NCI-H2029 treated with DMSO at 0.1 percent for 48 hours (cell line): Measurements from ENCODE around the gene CTDSPL.

Experiments
- DNase-seq: peaks from one replicate; lab custom pipeline; 2025; lab: John Stamatoyannopoulos, UW

Gene CTDSPL

DNA sequence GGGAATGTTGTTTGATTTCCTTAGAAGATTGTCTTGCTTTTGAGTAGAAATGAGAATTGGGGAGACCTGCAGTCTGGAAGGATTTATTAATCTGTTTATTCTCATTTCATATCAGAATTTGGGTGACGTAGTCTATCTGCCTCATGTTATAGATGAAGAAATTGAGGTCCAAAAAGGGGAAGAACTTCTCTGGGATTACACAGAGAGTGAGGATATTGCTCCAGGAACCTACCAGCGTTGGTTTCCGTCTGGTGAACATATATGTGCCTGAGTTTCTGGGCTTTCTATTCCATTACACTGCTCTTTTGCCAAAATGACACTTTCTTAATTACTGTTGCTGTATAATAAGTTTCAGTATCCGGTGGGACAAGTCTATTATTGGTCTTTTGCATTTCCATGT lies 51.8 kb downstream of the CTDSPL start:
- no peak for DNase-seq

DNA sequence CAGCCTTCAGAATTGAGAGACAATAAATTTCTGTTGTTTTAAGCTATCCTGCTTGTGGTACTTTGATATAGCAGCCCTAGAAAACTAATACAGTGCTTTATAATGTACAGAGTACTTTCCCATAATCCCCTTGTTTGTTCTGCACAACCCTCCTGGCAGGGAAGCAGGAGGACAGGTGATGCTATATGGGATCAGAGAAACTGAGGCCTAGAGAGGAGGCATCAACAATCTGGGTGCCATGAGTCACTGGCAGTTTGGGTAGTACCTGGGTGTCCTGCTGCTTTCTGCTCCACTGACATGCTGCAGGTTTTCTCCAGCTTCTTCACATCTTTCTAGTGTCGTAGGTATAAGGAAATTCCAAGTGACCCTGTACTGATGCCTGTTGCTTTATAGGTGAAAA lies 55.0 kb downstream of the CTDSPL start:
- no peak for DNase-seq

DNA sequence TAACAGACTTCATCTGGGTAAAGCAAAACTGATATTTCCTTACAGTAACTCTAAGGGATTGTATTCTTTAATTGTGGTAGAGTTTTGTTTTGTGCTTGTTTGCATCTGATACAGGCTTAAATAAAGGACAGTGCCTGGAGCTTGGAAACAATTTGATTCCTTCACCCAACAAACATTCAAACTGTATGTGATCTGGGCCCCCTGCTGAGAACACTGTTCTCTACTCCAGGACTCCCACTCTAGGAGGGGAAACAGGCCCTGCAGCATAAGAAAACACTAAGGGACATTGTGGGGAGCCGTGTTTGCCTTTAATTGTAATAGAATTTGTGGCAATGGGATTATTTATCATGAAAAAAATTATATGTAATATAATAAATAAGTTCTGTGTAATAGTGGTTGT lies 56.9 kb downstream of the CTDSPL start:
- DNase-seq = no peak

DNA sequence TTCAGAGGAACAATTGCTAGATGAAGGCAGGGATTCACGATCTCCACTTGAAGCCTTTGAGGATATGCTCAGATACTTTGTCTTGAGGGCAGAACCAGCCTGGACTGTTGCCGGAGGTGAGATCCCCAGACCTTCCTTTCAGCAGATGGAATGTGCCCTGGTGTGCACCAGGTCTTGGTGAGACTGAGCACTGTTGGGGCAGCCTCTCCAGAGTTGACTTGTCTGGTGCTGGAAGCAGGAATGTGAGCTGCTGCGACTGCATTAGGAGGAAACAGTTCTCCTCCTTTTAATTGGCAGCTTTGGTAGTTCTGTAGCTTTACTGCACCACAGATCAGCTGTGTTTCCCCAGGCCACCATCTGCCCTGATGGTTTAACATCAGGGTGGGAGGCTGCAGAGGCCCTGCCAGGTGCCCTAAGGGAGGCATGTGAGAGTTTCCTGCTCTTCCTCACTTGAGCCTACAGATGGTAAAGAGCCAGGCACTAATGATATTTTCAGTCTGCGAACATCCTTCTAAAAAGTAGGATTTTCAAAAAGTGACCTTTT lies 58.5 kb downstream of the CTDSPL start:
- no peak for DNase-seq

DNA sequence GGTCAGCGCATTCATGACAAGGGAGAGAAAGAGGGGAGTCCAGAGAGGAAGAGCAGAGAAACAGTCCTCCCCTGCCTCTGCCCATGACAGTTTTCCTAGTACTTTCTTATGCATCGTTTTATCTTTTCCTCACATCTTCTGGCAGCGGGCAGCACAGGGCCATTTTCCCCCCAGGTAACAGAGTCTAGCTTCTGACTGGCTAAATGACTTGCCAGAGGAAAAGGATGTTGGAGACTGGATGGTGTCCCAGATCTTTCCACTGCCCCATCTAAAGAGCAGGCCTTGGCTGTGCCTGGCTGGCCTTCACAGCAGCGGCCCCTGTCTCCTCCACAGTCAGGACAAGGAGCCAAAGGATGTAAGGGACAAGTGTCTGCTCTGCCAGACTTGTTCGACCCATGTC lies 59.3 kb downstream of the CTDSPL start:
- DNase-seq = no peak

DNA sequence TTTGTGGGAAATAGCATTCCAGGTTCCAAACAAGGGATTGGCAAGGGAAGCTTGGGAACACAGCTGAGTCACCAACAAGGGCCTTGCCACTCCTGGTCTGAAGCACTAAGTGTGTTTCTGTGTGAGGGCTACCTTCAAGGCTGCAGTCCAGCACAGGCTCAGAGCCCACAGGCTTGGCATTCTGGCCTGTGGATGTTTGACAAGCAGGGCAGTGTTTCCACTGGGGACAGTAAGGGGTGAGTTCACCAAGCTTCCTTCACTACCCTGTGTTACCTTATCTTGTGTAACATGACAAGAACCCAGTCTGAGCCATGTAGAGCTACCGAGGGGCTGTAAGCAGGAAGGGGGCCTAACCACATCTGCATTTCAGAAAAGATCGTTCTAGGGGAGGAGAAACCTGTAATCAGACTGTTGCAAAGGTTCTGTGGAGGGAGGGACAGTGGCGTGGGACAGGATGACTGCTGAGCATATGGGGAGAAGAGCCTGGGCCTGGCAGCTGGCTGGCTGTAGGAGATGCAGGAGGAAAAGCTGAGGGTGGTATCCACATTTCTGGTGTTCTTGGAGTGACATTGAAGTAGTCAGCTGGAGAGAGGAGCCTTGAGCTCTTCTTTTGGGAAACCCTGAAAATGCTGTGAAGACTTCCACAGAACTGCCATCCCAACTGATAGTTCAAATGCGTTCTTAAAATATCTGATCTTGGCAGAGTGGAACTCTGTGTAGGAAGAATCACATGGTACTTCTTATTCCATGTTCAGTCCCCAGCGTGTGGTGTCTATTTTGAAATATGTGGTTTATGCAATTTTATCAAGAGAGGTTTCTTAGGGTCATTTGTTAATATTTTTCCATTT lies 61.3 kb downstream of the CTDSPL start:
- no peak for DNase-seq

DNA sequence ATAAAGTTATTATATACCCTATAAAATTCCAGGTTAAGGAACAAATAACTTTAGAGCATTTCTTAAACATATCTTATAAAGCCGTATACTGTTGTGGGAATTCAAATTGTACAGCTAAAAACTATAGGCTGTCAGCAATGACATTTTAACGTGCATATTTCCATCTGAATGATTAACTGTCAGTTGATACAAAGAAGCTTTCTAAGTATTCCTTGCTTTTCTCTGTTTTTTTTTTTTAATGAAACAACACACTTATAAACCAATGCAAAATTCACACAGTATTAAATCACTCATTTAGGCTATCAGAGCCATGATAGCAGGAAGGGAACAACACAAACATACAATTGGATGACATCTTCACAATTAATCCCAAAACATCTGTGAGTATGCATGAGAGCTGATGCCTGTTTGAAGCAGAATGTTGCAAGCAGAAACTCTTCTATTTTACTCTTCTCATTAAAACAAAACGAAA lies 61.9 kb downstream of the CTDSPL start:
- no peak for DNase-seq

DNA sequence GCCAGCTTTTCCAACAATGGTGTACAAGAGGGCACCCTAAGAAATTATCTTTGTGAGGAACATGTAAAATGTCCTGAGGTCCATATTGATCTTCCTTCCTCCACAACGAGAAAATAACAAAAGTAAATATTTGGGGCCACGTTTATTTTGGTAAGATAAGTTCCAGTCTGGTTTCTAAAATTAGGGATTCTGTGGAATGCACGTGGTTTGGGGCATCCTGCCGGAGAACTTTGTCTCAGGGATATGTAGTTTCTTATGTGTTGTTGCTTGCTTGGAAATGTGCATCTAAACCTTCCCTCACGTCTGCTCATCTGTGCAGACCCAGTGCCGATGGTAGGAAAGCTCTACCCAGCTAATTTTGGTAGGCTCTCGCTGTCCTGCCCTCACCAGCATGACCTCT lies 62.8 kb downstream of the CTDSPL start:
- no peak for DNase-seq

DNA sequence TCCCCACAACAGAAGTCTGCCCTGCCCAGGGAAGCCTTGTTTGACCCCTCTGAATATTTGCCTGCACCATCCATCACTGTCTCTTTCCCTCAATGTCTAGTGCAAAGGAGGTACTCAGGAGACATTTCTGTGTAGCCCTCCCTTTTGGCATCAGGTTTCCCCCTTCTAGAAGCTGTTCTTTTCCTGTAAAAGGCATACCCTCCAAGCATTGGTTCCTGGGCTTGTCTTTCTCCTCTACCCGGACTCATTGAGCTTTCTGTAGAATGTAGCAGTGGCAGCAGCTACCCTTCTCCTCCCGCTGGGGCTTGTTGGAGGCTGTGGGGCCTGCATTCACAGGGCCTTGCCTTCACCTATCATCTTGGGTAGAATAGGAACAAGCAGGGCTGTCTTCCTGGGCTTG lies 63.5 kb downstream of the CTDSPL start:
- DNase-seq = no peak

DNA sequence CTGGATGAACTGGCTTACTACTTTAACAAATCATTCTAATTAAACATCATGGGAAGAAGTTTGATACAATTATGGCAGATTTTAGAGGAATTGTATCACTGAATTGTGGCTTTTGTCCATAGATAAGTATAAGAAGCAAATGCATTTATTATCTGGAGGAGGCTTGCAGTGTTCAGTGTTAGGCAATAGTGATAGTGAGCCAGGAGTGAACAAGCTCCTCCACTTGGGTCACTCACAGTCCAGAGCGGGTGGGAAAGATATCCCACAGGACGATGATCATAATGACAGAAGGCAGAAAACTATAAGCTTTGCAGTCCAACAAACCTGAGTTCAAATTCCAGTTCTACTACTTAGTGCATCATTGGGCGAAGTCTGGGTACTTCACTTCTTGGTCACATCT lies 64.9 kb downstream of the CTDSPL start:
- no peak for DNase-seq

DNA sequence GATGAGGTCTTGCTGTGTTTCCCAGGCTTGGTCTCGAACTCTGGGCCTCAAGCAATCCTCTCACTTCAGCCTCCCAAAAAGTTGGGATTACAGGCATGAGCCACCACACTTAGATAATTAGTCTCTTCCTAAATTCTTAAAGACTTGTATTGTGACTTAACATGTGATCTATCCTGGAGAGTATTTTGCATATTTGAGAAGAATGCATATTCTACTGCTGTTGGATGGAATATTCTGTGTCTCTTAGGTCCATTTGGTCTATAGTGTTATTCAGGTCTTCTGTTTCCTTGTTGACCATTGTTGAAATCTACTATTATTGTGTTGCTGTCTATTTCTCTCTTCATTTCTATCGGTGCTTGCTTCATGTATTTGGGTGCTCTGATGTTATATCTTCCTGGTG lies 68.8 kb downstream of the CTDSPL start:
- DNase-seq = no peak

DNA sequence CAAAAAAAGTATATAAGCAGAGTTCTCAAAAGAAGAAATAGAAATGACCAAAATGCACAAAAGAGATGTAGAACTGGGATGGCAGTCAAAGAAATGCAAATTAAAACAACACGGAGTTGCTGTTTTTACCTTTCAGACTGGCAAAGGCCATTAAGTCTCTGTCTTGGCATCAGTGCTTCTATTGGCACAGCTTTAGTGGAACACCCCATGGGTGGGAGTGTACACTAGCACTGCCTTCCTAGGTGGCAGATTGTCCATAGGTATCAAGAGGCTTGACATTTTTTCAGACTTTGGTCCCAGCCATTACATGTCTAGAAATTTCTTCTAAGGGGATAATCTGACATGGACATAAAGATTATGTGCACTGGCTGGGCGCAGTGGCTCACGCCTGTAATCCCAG lies 70.8 kb downstream of the CTDSPL start:
- DNase-seq = no peak

DNA sequence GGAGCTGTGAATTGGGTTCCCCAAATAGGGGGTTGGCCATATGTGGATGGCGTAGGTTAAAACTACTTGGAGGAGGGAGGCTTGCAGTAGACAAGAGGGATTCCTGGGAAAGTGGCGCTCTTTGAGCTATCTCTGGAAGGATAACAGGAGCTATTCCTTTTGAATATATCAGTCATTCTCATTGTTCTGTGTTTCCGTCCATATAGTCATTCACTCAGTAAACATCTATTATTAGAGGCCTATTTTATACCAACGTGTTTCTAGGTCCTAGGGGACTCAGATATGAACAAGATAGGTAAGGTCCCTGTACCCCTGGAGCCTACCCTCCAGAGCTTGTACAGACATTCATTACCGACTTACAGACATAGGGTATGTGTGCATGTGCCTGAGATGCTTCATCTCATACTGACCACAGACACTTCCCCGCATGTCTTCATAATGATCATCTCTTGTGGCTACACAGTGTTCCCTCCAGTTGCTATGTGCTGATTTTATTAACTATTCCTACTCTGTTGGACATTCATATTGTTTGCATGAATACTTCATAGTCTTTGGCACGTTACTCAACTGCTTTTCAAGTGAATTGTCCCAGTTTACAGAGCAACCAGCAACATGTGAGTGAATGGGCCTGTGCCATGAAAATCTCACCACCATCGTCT lies 73.1 kb downstream of the CTDSPL start:
- DNase-seq = no peak

DNA sequence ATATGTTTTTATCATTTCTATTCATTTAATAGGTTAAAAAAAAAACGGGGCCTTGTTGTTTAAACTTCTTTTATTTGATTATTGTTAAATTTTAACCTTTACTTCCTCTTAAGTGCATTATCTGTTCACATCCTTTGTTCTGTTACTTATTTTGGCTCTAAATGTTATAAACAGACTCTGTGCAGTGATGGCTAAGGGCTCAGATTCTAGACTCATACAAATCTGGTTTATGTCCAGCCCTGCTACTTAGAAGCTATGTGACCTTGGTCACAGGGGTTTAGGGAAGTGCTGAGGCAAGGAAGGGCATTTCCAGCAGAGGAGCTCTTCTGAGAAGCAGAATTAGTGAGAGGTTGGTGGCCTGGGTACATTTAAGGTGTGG lies 73.6 kb downstream of the CTDSPL start:
- DNase-seq = no peak

DNA sequence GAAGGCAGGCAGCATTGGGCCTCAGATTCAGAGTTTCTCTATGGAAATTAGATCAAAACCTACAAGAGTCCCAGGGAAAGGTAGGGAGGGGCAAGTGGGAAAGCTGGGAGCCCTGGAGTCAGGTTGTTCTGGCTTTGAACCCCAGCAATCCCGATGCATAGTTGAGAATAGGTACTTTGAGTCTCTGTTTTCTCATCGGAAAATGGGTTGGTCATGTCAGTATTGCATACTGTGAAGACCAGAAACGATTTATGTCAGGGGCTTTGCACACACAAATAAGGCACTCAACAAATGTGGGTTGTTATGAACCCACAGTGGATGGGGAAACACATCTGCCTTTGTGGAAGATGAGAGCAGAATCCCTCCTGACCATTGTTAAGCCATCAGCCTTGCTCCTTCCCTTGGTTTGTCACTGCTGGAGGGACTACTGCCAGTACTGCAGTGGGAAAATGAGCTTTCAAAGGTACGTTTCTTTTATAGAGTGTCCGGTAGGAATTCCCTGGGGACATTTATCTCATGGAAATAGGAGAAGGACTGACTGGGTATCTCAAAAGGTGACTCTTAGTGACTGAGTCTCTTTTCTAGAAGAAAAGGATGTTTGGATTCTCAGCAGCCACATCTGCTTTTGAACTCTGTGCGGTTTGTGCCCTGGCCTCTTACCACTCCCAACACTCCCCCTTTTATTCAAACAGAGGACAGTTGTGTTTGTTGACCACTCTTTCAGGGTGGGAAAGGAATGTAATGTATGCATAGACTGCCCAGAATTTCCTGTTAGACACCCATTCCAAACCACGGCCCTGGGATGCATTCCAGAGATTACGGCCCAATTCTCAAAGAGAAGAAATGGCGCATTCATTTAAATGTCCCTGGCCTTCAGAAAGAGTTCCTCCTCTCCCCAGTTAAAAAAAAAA lies 74.3 kb downstream of the CTDSPL start:
- no peak for DNase-seq

DNA sequence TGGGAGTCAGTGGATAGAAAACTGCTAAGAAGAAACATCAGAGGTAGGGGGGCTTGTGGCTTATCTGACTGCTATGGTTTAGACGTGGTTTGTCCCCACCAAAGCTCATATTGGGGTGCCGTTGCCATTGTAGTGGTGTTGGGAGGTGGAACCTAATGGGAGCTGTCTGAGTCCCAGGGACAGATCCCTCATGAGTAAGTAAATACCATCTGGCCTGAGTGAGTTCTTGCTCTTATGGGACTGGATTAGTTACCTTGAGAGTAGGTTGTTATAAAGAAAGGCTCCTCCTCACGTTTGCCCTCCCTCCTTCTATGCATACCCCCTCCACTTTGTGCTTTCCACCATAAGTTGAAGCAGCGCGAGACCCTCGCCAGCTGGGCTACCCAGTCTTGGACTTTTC lies 75.5 kb downstream of the CTDSPL start:
- no peak for DNase-seq

DNA sequence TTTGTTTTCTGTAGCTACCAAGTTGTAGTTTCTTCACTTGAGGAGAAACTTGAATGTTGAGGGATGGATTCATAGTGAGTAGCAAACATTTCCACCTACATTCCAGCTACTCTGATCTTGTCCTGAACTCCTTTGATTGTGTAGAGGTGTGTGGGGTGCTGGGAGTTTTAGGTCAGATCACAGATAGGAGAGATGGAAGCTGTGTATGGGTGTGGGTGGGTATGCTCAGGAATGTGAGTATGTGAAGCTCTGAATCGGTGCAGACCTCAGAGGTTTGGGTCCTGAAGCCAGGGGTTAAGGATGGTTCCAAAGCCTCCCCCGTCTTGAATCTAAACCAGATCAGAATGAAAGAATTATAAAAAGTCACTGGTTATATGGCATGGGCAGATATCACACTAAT lies 76.3 kb downstream of the CTDSPL start:
- no peak for DNase-seq

DNA sequence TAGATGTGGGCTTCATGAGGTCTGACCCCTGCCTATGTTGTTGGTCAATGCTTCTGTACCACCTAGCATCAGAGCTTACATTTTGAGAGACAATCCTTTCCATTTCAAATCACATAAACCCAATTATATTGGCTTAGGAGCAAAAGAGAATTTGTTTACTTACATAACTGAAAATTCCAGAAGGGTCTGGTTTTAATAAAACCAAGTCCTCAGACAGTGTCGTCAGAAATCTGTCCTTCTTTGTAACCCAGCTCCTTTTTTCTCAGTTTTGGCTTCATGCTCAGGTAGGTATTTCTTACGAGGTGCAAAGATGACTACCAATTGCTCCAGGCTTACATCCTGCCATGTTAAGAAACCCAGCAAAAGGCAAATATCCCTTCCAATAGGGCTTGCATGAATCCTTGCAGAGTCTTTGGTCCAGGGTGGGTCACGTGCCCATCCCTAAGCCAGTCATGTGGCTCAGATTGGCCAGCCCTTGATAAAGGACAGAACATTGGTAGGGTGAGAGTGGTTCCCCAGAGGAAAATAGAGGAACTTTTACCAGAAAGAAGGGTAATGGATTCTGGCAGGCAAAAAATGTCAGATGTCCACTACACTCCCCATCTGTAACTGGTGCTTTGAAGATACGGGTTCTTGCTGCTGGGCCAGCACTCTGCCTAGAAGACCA lies 78.7 kb downstream of the CTDSPL start:
- no peak for DNase-seq

DNA sequence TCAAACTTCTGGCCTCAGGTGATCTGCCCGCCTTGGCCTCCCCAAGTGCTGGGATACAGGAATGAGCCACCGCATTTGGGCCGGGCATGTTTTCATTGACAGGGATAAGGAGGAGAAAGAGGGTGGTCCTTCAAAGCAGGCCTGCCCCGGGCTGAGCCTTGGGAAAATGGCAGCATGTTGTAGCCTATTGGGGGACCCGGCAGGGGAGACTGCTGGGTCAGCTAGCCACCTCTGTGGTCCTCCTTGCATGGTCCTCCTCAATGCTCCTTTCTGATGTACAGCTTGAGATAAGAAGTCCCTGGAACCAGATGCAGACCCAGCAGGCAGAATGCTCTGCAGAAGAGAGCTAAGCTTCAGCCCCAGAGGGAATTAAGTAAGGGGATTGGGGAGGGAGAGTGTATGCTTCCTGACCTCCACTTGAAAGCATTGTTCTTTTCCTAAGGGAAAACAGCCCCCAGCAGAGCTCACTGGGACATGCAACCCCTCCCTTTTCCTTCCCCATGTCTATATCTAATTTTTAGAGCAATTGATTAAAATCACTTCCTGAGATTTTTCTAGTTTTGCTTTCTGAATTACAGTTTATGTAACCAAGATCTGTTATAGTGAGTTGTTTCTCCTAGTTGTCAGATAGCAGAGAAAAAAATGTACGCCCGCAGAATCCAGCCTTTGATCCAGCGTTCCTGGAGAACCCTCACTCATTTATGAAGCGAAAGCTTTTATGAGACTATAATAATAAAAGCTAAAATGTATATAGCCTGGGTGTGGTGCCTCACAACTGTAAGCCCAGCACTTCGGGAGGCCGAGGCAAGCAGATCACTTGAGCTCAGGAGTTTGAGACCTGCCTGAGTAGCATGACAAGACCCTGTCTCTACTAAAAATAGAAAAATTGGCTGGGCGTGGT lies 80.2 kb downstream of the CTDSPL start:
- DNase-seq = no peak

DNA sequence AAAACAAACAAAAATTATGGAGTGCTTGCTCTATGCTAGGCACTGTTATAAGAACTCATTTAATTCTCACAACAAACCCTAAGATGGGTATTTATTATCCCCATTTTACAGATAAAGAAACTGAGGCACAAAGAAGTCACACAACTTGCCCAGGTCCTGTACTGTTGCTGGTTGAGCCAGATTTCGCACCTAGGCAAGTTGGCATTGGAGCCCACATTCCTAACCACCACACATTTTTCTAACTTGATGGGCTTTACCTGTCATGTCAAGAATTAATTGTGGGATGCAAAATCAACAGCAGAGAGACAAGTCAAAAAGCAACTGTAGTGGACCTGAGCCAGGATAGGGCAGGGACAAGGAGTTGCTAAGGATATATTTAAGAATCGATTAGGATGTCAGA lies 81.0 kb downstream of the CTDSPL start:
- no peak for DNase-seq

DNA sequence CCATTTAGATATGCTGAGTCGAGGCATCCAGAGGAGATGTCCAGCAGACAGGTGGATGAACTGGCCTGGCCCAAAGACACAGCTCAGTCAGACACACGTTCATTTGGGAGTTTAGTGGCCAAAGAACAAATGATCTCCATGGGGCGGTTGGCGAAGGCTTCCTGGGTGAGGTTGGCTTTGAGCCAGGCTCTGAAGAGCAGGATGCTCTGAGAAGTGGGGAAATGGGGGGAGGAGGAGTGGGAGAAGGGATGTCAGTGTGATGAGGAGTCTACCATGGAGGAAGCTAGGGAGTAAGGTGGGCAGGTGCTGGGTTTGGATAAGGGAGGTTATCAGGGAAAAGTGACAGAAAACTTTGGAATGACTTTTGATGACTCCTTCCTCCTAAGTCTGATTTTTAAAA lies 81.4 kb downstream of the CTDSPL start:
- DNase-seq = no peak
